Esophagus (tissue), 2 donors: ENCODE measurements around the gene MIPEP. TPM values are rescaled to one million over a fixed set of nuclear protein-coding genes. Genes with fewer than 3 reads are reported as not detected.
A peak's percentile ranks its signal among the peaks of the same experiment; 100 is the strongest.
"Not testable (repeated sequence)": the region's sequence is repeated elsewhere in the genome, so short reads cannot be mapped to it uniquely, and the experiment has no call there.

Experiments used
- H3K27ac ChIP-seq, 2 donors: one replicate each; pipeline ENCODE4 v1.5.1; 2013; ENCODE audit warnings: low read depth in 2 of 2, mild to moderate bottlenecking in 2 of 2, inconsistent platforms in 1 of 2, low read length in 1 of 2, moderate library complexity in 1 of 2
- H3K27me3 ChIP-seq, 2 donors: one replicate each; pipeline ENCODE4 v1.6.1; 2013; ENCODE audit warnings: low read length in 2 of 2, control low read depth in 1 of 2, mild to moderate bottlenecking in 1 of 2; ENCODE audit not compliant: insufficient read depth in 2 of 2, control insufficient read depth in 1 of 2
- H3K36me3 ChIP-seq, 2 donors: one replicate each; pipeline ENCODE4 v1.6.1; 2013; ENCODE audit warnings: low read length in 1 of 2; ENCODE audit not compliant: control insufficient read depth in 2 of 2, insufficient read depth in 2 of 2
- H3K4me1 ChIP-seq, 2 donors: one replicate each; pipeline ENCODE4 v1.6.1; 2013; ENCODE audit warnings: low read length in 1 of 2; ENCODE audit not compliant: control insufficient read depth in 2 of 2, insufficient read depth in 2 of 2
- H3K4me3 ChIP-seq, 2 donors: one replicate each; pipeline ENCODE4 v1.5.1; 2013; ENCODE audit warnings: low read length in 2 of 2, mild to moderate bottlenecking in 2 of 2, low read depth in 1 of 2, moderate library complexity in 1 of 2
- H3K9me3 ChIP-seq, 2 donors: one replicate each; pipeline ENCODE4 v1.6.1; 2013; ENCODE audit warnings: mild to moderate bottlenecking in 2 of 2, low read depth in 1 of 2, low read length in 1 of 2, moderate library complexity in 1 of 2; ENCODE audit not compliant: control insufficient read depth in 2 of 2, insufficient read depth in 1 of 2
- WGBS, 2 donors: extraction: QIAGEN DNeasy Blood & Tissue Kit; methylation state at CpG; one replicate each; pipeline ENCODE4 v1.1.7; 2013; 5-methylcytosine and 5-hydroxymethylcytosine counted together
- polyA plus RNA-seq, 2 donors: library from polyadenylated mRNA; stranded (reverse); fragments of 200-250 nt; gene quantifications; one replicate each; pipeline ENCODE4 v1.2.3, GENCODE V29; 2013
- donor health status: healthy with polysubstance abuse.
- donor health status: Bipolar disorder and iron deficiency.

MIPEP gene
- polyA plus RNA-seq, 2 donors: 16.3 to 16.7 TPM

DNA sequence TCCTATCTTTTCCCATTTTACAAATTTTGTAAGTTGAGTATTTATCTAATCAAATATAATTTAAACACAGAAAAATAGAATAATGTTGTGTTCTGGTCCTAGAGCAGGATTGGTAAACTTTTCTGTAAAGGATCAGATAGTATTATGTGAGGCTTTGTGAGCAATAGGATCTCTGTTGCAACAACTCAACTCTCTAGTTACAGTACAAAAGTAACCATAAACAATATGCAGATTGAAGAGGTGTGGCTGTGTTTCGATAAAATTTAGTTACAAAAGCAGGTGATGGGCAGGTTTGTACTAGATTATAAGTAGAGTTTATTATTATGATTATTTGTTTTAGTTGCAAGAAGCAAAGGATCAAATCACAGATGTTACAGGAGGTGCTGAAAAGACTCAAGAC is 23.3 kb upstream of the MIPEP start:
- H3K4me3 ChIP-seq: no peak overlapping the region
- no peaks in the 10 kb centered on the region for H3K4me1 ChIP-seq
- H3K36me3 ChIP-seq: no peaks in the 10 kb centered on the region
- H3K27me3 ChIP-seq: no peaks in the 10 kb centered on the region
- no peak overlapping the region for H3K27ac ChIP-seq
- WGBS, 2 donors: 38 to 45% methylated on average over 1 of the region's 1 CpG
- no peaks in the 10 kb centered on the region for H3K9me3 ChIP-seq

DNA sequence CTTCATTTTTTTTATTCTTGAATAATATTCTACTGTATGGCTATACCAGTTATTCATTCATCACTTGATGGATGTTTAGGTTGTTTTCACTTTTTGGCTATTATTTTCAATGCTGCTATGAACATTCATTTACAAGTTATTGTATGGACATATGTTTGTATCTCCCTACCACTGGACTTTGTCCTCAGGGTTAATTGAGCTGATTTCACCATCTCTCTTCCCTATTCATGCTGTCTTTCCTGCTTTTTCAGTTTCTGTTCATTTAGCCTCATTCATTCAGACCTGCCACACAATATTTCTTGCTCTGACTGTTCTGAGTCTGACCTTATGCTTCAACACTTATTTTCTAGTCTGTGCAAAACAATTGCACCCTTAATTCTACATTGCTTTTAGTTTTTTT is 20.4 kb upstream of the MIPEP start:
- Histone ChIP-seq H3K9me3 (no peaks in the 10 kb centered on the region), H3K27me3 (peaks cover 0 to 2% of the 10 kb centered on the region in 2 donors), H3K36me3 (no peaks in the 10 kb centered on the region), H3K27ac (no peak overlapping the region), H3K4me3 (no peak overlapping the region), H3K4me1 (no peaks in the 10 kb centered on the region)

DNA sequence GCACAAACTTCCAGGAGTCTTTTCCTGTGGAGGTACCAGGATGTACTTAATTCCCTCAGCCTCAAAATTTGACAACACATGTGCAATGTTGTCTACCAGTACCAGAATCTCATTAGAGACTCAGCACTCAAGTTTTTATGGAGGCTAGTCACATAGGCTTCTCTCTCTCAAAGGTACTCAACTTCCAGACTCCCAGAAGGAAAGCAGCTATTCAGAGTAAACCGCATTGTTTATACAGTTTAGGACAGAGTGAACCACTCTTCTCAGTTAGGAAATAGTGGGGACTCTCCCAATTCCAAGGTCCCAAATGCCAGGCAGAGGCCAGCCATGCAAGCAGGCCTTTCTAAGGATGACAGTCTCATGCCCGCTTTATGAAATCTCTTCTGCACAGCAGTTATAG is 16.6 kb upstream of the MIPEP start:
- Histone ChIP-seq H3K36me3 (no peaks in the 10 kb centered on the region), H3K9me3 (no peaks in the 10 kb centered on the region), H3K4me3 (no peak overlapping the region), H3K27ac (no peak overlapping the region), H3K4me1 (peaks cover 0 to 4% of the 10 kb centered on the region in 2 donors), H3K27me3 (peaks cover 0 to 9% of the 10 kb centered on the region in 2 donors)
- WGBS, 2 donors: 89 to 92% methylated on average over 2 of the region's 2 CpGs

DNA sequence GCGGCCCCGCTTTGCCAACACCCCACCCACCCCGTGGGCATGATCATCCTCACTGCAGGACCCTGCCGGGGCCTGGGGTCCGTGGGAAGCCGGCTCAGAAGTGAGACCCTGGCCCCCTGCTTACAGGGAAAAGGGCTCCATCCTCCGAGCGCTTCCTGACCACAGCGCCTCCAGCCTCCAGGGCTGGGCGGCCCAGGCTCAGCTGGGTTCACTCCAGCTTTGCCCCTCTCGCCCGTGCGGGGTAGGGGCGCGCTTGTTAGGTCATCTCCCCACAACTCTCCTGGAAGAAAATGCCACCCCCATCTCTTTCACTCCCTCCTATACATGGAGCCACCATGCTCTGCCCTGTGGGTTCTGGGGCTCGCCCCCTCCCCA is 14.7 kb upstream of the MIPEP start:
- Histone ChIP-seq H3K9me3 (no peaks in the 10 kb centered on the region), H3K4me1 (peaks cover 0 to 4% of the 10 kb centered on the region in 2 donors), H3K36me3 (no peaks in the 10 kb centered on the region), H3K27ac (no peak overlapping the region), H3K4me3 (no peak overlapping the region), H3K27me3 (peaks cover 0 to 9% of the 10 kb centered on the region in 2 donors)
- 54 to 59% methylated on average over 14 to 16 of the region's 16 CpGs for WGBS, 2 donors

DNA sequence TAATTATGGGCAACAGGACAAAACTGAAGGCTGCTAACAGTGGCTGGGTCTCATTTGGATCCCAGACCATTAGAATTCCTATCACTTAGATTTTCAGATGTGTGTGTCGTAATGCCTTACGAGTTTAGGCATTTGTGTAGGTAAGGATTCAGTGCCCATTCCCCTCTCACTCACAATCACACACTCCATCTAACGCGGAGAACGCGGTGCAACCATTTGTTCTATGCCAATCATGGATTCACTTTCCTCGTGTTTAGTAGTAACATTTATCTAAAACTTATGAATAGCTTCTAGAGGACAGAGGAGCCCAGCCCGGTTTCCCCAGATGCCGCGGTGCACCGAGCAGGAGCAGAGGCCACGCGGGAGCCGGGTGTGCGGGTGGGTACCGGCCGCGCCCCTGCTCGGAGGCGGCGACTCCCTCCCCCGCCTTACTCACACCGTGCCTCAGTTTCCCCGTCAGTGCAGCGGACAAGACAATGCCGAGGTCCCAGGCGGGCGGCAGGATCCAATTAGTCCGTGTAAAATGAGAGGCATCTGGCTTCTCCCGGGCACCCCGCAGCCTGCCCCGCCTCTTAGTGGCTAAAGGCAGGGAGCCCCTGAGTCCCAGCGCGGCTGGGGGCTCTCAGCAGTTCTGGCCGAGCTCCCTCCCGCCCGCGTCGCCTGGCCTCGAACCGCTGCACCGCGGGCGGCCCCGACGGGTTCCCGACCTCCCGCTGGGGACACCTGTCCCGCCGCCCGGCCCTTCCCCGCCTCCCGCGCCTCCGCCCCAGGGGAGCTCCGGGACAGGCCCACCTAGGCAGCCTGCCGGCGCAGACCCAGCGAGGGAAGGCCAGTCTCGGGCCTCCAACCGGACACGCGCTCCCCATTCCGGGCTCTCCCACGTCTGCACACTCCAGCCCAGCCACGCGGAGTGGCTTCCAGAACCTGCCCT is 14.0 kb upstream of the MIPEP start:
- no peak overlapping the region for H3K27ac ChIP-seq
- no peaks in the 10 kb centered on the region for H3K9me3 ChIP-seq
- 10 to 13% methylated on average over 57 to 67 of the region's 67 CpGs for WGBS, 2 donors
- H3K36me3 ChIP-seq: no peaks in the 10 kb centered on the region
- peaks cover 0 to 4% of the 10 kb centered on the region in 2 donors for H3K4me1 ChIP-seq
- H3K4me3 ChIP-seq: peak overlapping the region; percentile 7 to 16
- H3K27me3 ChIP-seq: peaks cover 0 to 9% of the 10 kb centered on the region in 2 donors

DNA sequence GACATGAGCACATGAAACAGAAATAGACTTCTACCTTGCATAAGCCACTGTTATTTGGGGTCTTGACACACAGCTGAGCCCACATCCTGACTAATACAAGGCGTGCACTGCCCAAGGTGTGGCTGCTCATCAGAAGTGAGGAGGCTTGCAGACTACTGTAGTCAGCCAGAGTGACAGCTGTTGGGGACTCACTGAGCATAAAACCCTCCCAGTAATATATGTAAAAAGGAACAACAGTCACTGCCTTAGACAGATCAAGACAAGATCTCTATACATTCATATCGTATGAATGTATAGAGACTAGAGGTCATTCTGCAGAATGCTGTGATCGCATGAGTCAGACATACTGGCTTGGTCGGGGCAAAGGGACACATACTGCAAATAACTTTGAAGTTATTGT is 12.2 kb upstream of the MIPEP start:
- H3K27ac ChIP-seq: no peak overlapping the region
- peaks cover 0 to 4% of the 10 kb centered on the region in 2 donors for H3K4me1 ChIP-seq
- no peaks in the 10 kb centered on the region for H3K9me3 ChIP-seq
- H3K4me3 ChIP-seq: no peak overlapping the region
- no peaks in the 10 kb centered on the region for H3K36me3 ChIP-seq
- WGBS, 2 donors: 79 to 84% methylated on average over 4 of the region's 4 CpGs
- peaks cover 0 to 7% of the 10 kb centered on the region in 2 donors for H3K27me3 ChIP-seq

DNA sequence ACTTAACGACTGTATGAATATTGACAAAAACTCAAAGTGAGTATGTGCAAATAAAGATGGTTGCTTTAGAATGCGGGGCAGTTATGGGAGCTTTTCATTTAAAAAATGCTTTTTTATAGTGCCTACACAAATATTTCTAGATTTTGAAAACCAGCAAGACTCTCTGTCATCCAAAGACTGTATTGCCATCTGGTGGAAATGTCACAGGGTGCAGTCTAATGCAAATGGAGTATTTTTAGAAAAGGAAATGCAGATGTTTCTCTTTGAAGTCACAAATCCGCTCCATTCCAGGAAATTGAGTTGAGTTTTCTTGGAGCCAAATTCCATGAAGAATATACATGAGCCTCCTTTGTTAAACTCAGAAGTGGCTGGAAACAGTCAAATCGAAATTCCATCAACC is 10.4 kb upstream of the MIPEP start:
- WGBS, 2 donors: 13 to 19% methylated on average over 4 of the region's 4 CpGs
- peaks cover 0 to 4% of the 10 kb centered on the region in 2 donors for H3K4me1 ChIP-seq
- H3K27me3 ChIP-seq: peaks cover 0 to 7% of the 10 kb centered on the region in 2 donors
- no peaks in the 10 kb centered on the region for H3K36me3 ChIP-seq
- H3K4me3 ChIP-seq: no peak overlapping the region
- H3K27ac ChIP-seq: no peak overlapping the region
- no peaks in the 10 kb centered on the region for H3K9me3 ChIP-seq

DNA sequence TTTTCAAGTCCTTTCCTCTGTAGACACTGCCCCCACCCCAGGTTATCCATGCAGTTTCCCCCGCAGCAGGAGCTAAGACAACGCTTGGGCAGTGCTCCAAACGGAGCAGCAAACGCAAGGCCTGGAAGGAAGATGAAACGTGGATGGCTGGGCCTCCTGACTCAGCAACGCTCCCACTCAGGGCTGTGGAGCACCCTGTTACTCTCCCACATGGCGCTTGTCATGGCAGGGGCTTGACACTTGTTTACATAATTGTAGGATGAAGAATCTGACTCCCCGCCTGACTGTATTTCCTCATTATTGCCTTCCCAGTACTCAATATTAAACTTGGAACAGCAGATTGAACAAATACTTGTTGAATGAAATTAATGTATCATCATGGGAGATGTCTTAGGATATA is 8.9 kb upstream of the MIPEP start:
- H3K4me3 ChIP-seq: no peak overlapping the region
- no peaks in the 10 kb centered on the region for H3K36me3 ChIP-seq
- H3K9me3 ChIP-seq: no peaks in the 10 kb centered on the region
- WGBS, 2 donors: 59 to 70% methylated on average over 8 of the region's 8 CpGs
- no peaks in the 10 kb centered on the region for H3K4me1 ChIP-seq
- H3K27me3 ChIP-seq: peaks cover 0 to 4% of the 10 kb centered on the region in 2 donors
- H3K27ac ChIP-seq: no peak overlapping the region

DNA sequence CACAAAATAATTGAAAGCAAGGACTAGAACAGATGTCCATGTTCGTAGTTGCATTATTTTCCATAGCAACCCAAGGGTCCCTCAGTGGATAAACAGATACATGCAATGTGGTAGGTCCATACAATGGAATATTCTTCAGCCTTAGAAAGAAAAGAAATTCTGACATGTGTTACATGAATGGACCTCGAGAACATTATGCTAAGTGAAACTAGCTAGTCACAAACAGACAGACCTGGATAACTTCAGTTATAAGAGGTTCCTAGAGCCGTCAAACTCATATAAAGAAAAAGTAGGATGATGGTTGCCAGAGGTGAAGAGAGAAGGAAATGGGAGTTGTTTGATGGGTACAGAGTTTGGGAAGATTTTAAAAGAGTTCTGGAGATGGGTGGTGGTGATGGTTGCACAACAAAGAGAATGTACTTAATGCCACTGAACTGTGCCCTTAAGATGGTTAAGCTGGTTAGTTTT is 8.3 kb upstream of the MIPEP start, which contains the start of gene C1QTNF9B:
C1QTNF9B (minus strand) TSS at position 51 of the 468 bp plus-strand sequence.
- not testable (repeated sequence) for H3K27ac ChIP-seq, H3K4me1 ChIP-seq, H3K36me3 ChIP-seq, H3K27me3 ChIP-seq, H3K9me3 ChIP-seq, H3K4me3 ChIP-seq
- 75 to 77% methylated on average over 3 of the region's 3 CpGs for WGBS, 2 donors

DNA sequence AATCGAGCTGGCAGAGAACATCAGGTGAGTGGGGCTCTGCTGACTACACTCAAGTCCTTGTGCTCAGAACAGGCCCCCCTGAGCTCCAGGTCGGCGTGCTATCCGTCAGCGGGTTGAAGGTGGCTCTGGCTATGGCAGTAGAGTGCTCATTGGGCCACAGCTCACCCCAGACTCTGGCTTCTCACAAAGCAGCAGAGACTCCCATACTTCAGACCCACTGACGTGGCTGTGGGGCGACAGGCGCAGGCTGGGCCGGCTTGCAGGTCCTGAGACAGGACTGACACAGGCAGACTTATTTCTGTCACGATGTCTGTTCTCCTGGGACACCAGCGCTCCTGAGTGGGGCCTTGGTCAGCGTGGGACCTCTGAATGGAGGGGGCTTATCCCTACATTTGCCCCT is 5.5 kb upstream of the MIPEP start:
- H3K27me3 ChIP-seq, H3K4me1 ChIP-seq, H3K4me3 ChIP-seq, H3K9me3 ChIP-seq, H3K27ac ChIP-seq, H3K36me3 ChIP-seq: not testable (repeated sequence)
- 86 to 92% methylated on average over 10 to 12 of the region's 12 CpGs for WGBS, 2 donors
